ENCODE results near the gene SLC5A12.

Gene SLC5A12

GRCh38 chr11:26626346-26626745, 95.5 kb downstream of the SLC5A12 start:
- Histone ChIP-seq H3K9me3 (no peaks in the 10 kb centered on the region), H3K4me3 (ENCODE audit: low read depth, low read length) (no peak overlapping the region), H3K36me3 (no peaks in the 10 kb centered on the region), H3K4me1 (no peaks in the 10 kb centered on the region), H3K27me3 (no peaks in the 10 kb centered on the region)
- no peak for TF ChIP-seq CTCF (IDR thresholded peaks at IDR 0.05; ENCODE audit: low read depth, low read length)
- DNase-seq: no peak

- Histone ChIP-seq H3K9me3 (no peaks in the 10 kb centered on the region), H3K36me3 (no peaks in the 10 kb centered on the region), H3K27me3 (no peaks in the 10 kb centered on the region), H3K4me3 (ENCODE audit: low read depth, low read length) (no peak overlapping the region), H3K4me1 (no peaks in the 10 kb centered on the region)
- no peak for TF ChIP-seq CTCF (IDR thresholded peaks at IDR 0.05; ENCODE audit: low read depth, low read length)
- no peak for DNase-seq
These were observed 98.7 kb downstream of the SLC5A12 start for GRCh38 chr11:26623076-26623659.

GRCh38 chr11:26622181-26622580, 99.7 kb downstream of the SLC5A12 start:
- no peak for TF ChIP-seq CTCF (IDR thresholded peaks at IDR 0.05; ENCODE audit: low read depth, low read length)
- no peak for DNase-seq
- no peaks in the 10 kb centered on the region for H3K27me3 ChIP-seq
- no peaks in the 10 kb centered on the region for H3K4me1 ChIP-seq
- H3K36me3 ChIP-seq: no peaks in the 10 kb centered on the region
- H3K9me3 ChIP-seq: no peaks in the 10 kb centered on the region
- H3K4me3 ChIP-seq (ENCODE audit: low read depth, low read length): no peak overlapping the region

GRCh38 chr11:26621132-26621531, 100.7 kb downstream of the SLC5A12 start:
- no peaks in the 10 kb centered on the region for H3K9me3 ChIP-seq
- no peaks in the 10 kb centered on the region for H3K27me3 ChIP-seq
- no peak overlapping the region for H3K4me3 ChIP-seq (ENCODE audit: low read depth, low read length)
- no peak for DNase-seq
- no peaks in the 10 kb centered on the region for H3K4me1 ChIP-seq
- no peak for TF ChIP-seq CTCF (IDR thresholded peaks at IDR 0.05; ENCODE audit: low read depth, low read length)
- H3K36me3 ChIP-seq: no peaks in the 10 kb centered on the region

GRCh38 chr11:26620282-26621045, 101.4 kb downstream of the SLC5A12 start:
- H3K27me3 ChIP-seq: no peaks in the 10 kb centered on the region
- no peaks in the 10 kb centered on the region for H3K9me3 ChIP-seq
- H3K36me3 ChIP-seq: no peaks in the 10 kb centered on the region
- DNase-seq: no peak
- no peak overlapping the region for H3K4me3 ChIP-seq (ENCODE audit: low read depth, low read length)
- TF ChIP-seq CTCF (IDR thresholded peaks at IDR 0.05; ENCODE audit: low read depth, low read length): no peak
- H3K4me1 ChIP-seq: no peaks in the 10 kb centered on the region

GRCh38 chr11:26618441-26618840, 103.4 kb downstream of the SLC5A12 start:
- H3K4me1 ChIP-seq: no peaks in the 10 kb centered on the region
- no peak for DNase-seq
- no peak for TF ChIP-seq CTCF (IDR thresholded peaks at IDR 0.05; ENCODE audit: low read depth, low read length)
- H3K27me3 ChIP-seq: no peaks in the 10 kb centered on the region
- no peaks in the 10 kb centered on the region for H3K36me3 ChIP-seq
- no peak overlapping the region for H3K4me3 ChIP-seq (ENCODE audit: low read depth, low read length)
- H3K9me3 ChIP-seq: no peaks in the 10 kb centered on the region
